Tibial nerve (tissue), 4 donors: ENCODE data around the gene DKK3.

Experiments
- CTCF ChIP-seq, 5 experiments: fragments of 200-600 bp in 3 of 5; fragments of 450-650 bp in 2 of 5; sonication (generic) in 3 of 5; IDR thresholded peaks; one replicate each; pipeline ENCODE4 v1.5.1; 2016 to 2019; ENCODE audit warnings: antibody characterized with exemption in 5 of 5, mild to moderate bottlenecking in 3 of 5, moderate library complexity in 2 of 5
- EP300 ChIP-seq, 2 donors: sonication (generic); formaldehyde crosslinking; IDR thresholded peaks; one replicate each; pipeline ENCODE4 v1.6.1; 2017; ENCODE audit warnings: antibody characterized with exemption in 2 of 2, mild to moderate bottlenecking in 1 of 2

DNA sequence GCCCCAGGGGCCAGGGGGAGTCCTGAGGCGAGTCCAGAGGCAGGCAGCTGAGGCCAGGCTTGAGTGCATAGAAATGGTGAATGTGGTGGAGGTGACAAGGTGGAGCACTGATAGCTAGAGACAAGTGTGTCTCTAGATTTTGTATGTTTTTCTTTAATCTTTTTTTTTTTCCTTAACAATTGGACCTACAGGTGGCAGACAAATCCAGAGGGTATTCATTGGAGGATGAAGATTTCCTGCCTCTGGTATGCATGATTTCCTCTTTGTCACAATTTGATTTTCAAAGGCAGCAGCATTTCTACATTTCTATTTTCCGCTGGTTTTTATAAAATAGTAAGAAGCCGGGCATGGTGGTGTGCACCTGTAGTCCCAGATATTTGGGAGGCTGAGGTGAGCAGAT, 47.7 kb upstream of the DKK3 start:
- no peak for TF ChIP-seq CTCF (IDR thresholded peaks at IDR 0.05)
- TF ChIP-seq EP300 (IDR thresholded peaks at IDR 0.05): no peak
